C4-2B (cell line): Measurements from ENCODE around the gene URB1.
"Not testable (repeated sequence)": the region's sequence is repeated elsewhere in the genome, so short reads cannot be mapped to it uniquely, and the experiment has no call there.

ENCODE experiments used
- H3K27ac ChIP-seq: fragments of 450-650 bp; 2 replicates; pipeline ENCODE4 v1.5.1; 2017
- CTCF ChIP-seq: fragments of 450-650 bp; conservative IDR thresholded peaks from 2 replicates; pipeline ENCODE4 v1.5.1; 2017; ENCODE audit warnings: mild to moderate bottlenecking
- ZFX ChIP-seq: fragments of 450-650 bp; IDR thresholded peaks from 2 replicates; pipeline ENCODE4 v1.6.1; 2017

The URB1 gene

GRCh38 chr21:32380940-32381339 is 11.9 kb downstream of the URB1 start:
- no peak overlapping the region for H3K27ac ChIP-seq
- TF ChIP-seq ZFX (no peak), CTCF (no peak)

- TF ChIP-seq CTCF (no peak), ZFX (no peak)
- no peak overlapping the region for H3K27ac ChIP-seq
These were observed 13.9 kb downstream of the URB1 start for GRCh38 chr21:32378956-32379355.

GRCh38 chr21:32377991-32378390 is 14.8 kb downstream of the URB1 start:
- no peak for TF ChIP-seq ZFX
- no peak for TF ChIP-seq CTCF
- H3K27ac ChIP-seq: no peak overlapping the region

- TF ChIP-seq ZFX (no peak), CTCF (no peak)
These were observed 15.3 kb downstream of the URB1 start for GRCh38 chr21:32377506-32377905.

GRCh38 chr21:32372755-32373154 is 20.1 kb downstream of the URB1 start:
- H3K27ac ChIP-seq: no peak overlapping the region
- TF ChIP-seq ZFX (no peak), CTCF (no peak)

More at GRCh38 chr21:32377506-32377905, 15.3 kb downstream of the URB1 start:
- no peak overlapping the region for H3K27ac ChIP-seq

- H3K27ac ChIP-seq: no peak overlapping the region
- no peak for TF ChIP-seq CTCF
- TF ChIP-seq ZFX: no peak
These were observed 20.9 kb downstream of the URB1 start for GRCh38 chr21:32371913-32372314.

GRCh38 chr21:32370998-32371766 is 21.6 kb downstream of the URB1 start:
- TF ChIP-seq ZFX (no peak), CTCF (no peak)
- no peak overlapping the region for H3K27ac ChIP-seq

GRCh38 chr21:32368961-32369360 is 23.9 kb downstream of the URB1 start:
- H3K27ac ChIP-seq: not testable (repeated sequence)
